ENCODE results near the gene TBC1D25.

DNA sequence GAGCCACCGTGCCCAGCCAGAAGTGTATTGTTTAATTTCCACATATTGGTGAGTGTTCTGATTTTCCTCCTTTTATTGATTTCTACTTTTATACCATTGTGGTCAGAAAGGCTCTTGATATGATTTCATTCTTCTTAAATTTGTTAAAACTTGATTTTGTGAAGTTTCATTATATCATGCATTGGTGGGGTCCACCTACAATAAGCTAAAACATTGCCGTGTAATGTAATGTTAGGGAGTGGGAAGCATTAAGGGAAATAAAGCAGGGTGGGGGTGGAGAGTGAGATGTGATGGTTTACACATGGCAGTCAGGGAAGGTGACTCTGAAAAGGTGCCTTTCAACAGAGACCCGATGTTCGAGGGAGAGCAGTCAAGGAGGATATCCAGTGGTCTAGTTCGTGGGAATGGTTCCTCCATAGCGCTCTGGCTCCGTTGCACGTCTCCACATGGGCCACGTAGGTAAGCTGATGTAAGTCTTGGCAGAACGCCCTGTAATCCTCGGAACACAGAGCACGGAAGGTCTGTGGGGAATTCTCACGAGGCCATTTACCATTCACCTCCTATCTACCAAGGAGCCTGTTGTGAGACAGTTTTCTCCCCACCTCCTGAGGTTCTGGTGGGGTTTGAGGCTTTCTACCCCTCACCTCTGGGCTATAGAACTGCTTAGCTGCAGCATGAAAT is 50.1 kb downstream of the TBC1D25 start:
- TF ChIP-seq, protein P1, sequence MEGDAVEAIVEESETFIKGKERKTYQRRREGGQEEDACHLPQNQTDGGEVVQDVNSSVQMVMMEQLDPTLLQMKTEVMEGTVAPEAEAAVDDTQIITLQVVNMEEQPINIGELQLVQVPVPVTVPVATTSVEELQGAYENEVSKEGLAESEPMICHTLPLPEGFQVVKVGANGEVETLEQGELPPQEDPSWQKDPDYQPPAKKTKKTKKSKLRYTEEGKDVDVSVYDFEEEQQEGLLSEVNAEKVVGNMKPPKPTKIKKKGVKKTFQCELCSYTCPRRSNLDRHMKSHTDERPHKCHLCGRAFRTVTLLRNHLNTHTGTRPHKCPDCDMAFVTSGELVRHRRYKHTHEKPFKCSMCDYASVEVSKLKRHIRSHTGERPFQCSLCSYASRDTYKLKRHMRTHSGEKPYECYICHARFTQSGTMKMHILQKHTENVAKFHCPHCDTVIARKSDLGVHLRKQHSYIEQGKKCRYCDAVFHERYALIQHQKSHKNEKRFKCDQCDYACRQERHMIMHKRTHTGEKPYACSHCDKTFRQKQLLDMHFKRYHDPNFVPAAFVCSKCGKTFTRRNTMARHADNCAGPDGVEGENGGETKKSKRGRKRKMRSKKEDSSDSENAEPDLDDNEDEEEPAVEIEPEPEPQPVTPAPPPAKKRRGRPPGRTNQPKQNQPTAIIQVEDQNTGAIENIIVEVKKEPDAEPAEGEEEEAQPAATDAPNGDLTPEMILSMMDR (IDR thresholded peaks at IDR 0.05): no peak
- TF ChIP-seq POLR2AphosphoS5 (IDR thresholded peaks at IDR 0.05) (no peak), POLR2A (IDR thresholded peaks at IDR 0.05) (no peak)
